Gastrocnemius medialis (tissue), 4 donors: ENCODE measurements around the gene PDGFRB. TPM values are rescaled to one million over a fixed set of nuclear protein-coding genes. Genes with fewer than 3 reads are reported as not detected.

Source experiments
- ATAC-seq, 2 donors: fragments of 150-250 bp; one replicate each; pipeline ENCODE4 v1.9.1; 2016
- DNase-seq, 2 donors: peaks; one replicate each; pipeline ENCODE4 v3.0.0-alpha.2; 2019
- H3K27ac ChIP-seq, 4 donors: fragments of 200-600 bp; sonication (generic); 1 replicate in 1 of 4; 2 replicates in 3 of 4; pipeline ENCODE4 v1.5.1; 2016 to 2018; ENCODE audit warnings: mild to moderate bottlenecking in 2 of 4, moderate library complexity in 1 of 4
- H3K27me3 ChIP-seq, 3 donors: fragments of 200-600 bp; sonication (generic) in 2 of 3; 1 replicate in 1 of 3; 2 replicates in 2 of 3; pipeline versions ENCODE4 v1.5.1 to v1.6.0; 2016 to 2019; ENCODE audit warnings: mild to moderate bottlenecking in 1 of 3, moderate library complexity in 1 of 3
- H3K36me3 ChIP-seq, 2 donors: fragments of 200-600 bp; sonication (generic) in 1 of 2; one replicate each; pipeline ENCODE4 v1.5.1; 2017 to 2018
- H3K4me1 ChIP-seq, 2 donors: fragments of 200-600 bp; sonication (generic) in 1 of 2; one replicate each; pipeline ENCODE4 v1.5.1; 2016 to 2017; ENCODE audit warnings: mild to moderate bottlenecking in 2 of 2
- H3K4me3 ChIP-seq, 4 donors: fragments of 200-600 bp; sonication (generic) in 3 of 4; 1 replicate in 1 of 4; 2 replicates in 3 of 4; pipeline ENCODE4 v1.5.1; 2016 to 2019; ENCODE audit warnings: mild to moderate bottlenecking in 2 of 4
- H3K9me3 ChIP-seq, 3 donors: fragments of 200-600 bp; sonication (generic) in 2 of 3; 1 replicate in 1 of 3; 2 replicates in 2 of 3; pipeline ENCODE4 v1.5.1; 2016 to 2019
- CTCF ChIP-seq, 5 experiments: fragments of 450-650 bp in 3 of 5; fragments of 200-600 bp in 2 of 5; sonication (generic) in 2 of 5; IDR thresholded peaks in 4 of 5; conservative IDR thresholded peaks in 1 of 5; 1 replicate in 4 of 5; 2 replicates in 1 of 5; pipeline ENCODE4 v1.5.1; 2016 to 2019; ENCODE audit warnings: antibody characterized with exemption in 5 of 5, mild to moderate bottlenecking in 3 of 5, moderate library complexity in 3 of 5
- POLR2A ChIP-seq, 2 donors: fragments of 450-650 bp; IDR thresholded peaks; one replicate each; pipeline ENCODE4 v1.6.1; 2017; ENCODE audit warnings: antibody characterized with exemption in 2 of 2, mild to moderate bottlenecking in 2 of 2, moderate library complexity in 2 of 2
- in situ Hi-C, 4 donors: fragments of 200-750 bp; cut with MboI; loops; one replicate each; pipeline versions ENCODE4 v1.15.0 to v1.8.0; 2017; ENCODE audit warnings: low sequenced_read_pairs in 4 of 4
- intact Hi-C: fragments of 100-400 bp; cut with DNase I; formaldehyde crosslinking; loops from one replicate; pipeline ENCODE4 v1.15.1; 2023; ENCODE audit warnings: low total_unique reads
- total RNA-seq, 4 donors: library from RNA; depleted of rRNA; stranded (reverse); fragments of >200 nt; gene quantifications; one replicate each; pipeline versions ENCODE4 v1.1.0 to v1.2.3, GENCODE V29; 2016

The PDGFRB gene
- total RNA-seq, 4 donors from 2014 or later = 27.9 to 58.4 (median 52.5) TPM

GRCh38 chr5:150118561-150119229 is 37.0 kb downstream of the PDGFRB start:
- DNase-seq (no peak), ATAC-seq (no peak)
- in situ Hi-C loops = no loop called here

GRCh38 chr5:150117945-150118560 is 37.6 kb downstream of the PDGFRB start:
- in situ Hi-C loops = no loop called here
- no peak overlapping the region for H3K27ac ChIP-seq
- H3K9me3 ChIP-seq = no peaks in the 10 kb centered on the region
- H3K4me3 ChIP-seq = no peak overlapping the region
- H3K4me1 ChIP-seq = no peaks in the 10 kb centered on the region
- no peaks in the 10 kb centered on the region for H3K36me3 ChIP-seq
- no peaks in the 10 kb centered on the region for H3K27me3 ChIP-seq
- no peak for TF ChIP-seq POLR2A (IDR thresholded peaks at IDR 0.05)
- no peak for TF ChIP-seq CTCF (IDR thresholded peaks at IDR 0.05 in 4 of 5, conservative IDR thresholded peaks at IDR 0.05 in 1 of 5)
- ATAC-seq (no peak), DNase-seq (no peak)
- intact Hi-C loops = no loop called here

More at GRCh38 chr5:150118561-150119229, 37.0 kb downstream of the PDGFRB start:
- Histone ChIP-seq H3K27ac (no peak overlapping the region), H3K9me3 (no peaks in the 10 kb centered on the region), H3K4me1 (no peaks in the 10 kb centered on the region), H3K4me3 (no peak overlapping the region), H3K36me3 (no peaks in the 10 kb centered on the region), H3K27me3 (no peaks in the 10 kb centered on the region)
- no peak for TF ChIP-seq CTCF (IDR thresholded peaks at IDR 0.05 in 4 of 5, conservative IDR thresholded peaks at IDR 0.05 in 1 of 5)
- no peak for TF ChIP-seq POLR2A (IDR thresholded peaks at IDR 0.05)
- intact Hi-C loops = no loop called here

GRCh38 chr5:150116667-150117400 is 38.8 kb downstream of the PDGFRB start:
- DNase-seq = no peak
- Histone ChIP-seq H3K4me1 (no peaks in the 10 kb centered on the region), H3K27me3 (no peaks in the 10 kb centered on the region), H3K36me3 (no peaks in the 10 kb centered on the region), H3K4me3 (no peak overlapping the region), H3K9me3 (no peaks in the 10 kb centered on the region), H3K27ac (no peak overlapping the region)
- no peak for TF ChIP-seq POLR2A (IDR thresholded peaks at IDR 0.05)
- TF ChIP-seq CTCF (IDR thresholded peaks at IDR 0.05 in 4 of 5, conservative IDR thresholded peaks at IDR 0.05 in 1 of 5) = no peak
- in situ Hi-C loops (no loop called here), intact Hi-C loops (no loop called here)
- ATAC-seq = no peak

- ATAC-seq = no peak
- H3K27ac ChIP-seq = no peak overlapping the region
- no peaks in the 10 kb centered on the region for H3K27me3 ChIP-seq
- no peak overlapping the region for H3K4me3 ChIP-seq
- intact Hi-C loops = no loop called here
- H3K36me3 ChIP-seq = no peaks in the 10 kb centered on the region
- in situ Hi-C loops = no loop called here
- no peak for TF ChIP-seq CTCF (IDR thresholded peaks at IDR 0.05 in 4 of 5, conservative IDR thresholded peaks at IDR 0.05 in 1 of 5)
- DNase-seq = no peak
- no peaks in the 10 kb centered on the region for H3K9me3 ChIP-seq
- no peaks in the 10 kb centered on the region for H3K4me1 ChIP-seq
Observed at GRCh38 chr5:150114773-150115408, 40.8 kb downstream of the PDGFRB start.
